HG03066 (cell line): ENCODE measurements around the gene ADAP1.

Experiments
- ATAC-seq: cut with Tn5 transposase; IDR thresholded peaks from one replicate; pipeline ENCODE4 v1.9.1; 2021; ENCODE audit warnings: low read depth; ENCODE audit not compliant: unreplicated experiment

ADAP1 gene

GRCh38 chr7:988963-989529, 34.6 kb upstream of the ADAP1 start:
- ATAC-seq = no peak

- ATAC-seq = no peak
These were observed 34.0 kb upstream of the ADAP1 start for GRCh38 chr7:988426-988911.

GRCh38 chr7:987909-988308, 33.4 kb upstream of the ADAP1 start:
- no peak for ATAC-seq

- ATAC-seq = no peak
These were observed 32.6 kb upstream of the ADAP1 start for GRCh38 chr7:986766-987751.

GRCh38 chr7:985915-986741, 31.6 kb upstream of the ADAP1 start:
- ATAC-seq = no peak

GRCh38 chr7:985127-985416, 30.6 kb upstream of the ADAP1 start:
- no peak for ATAC-seq

GRCh38 chr7:984361-985126, 30.1 kb upstream of the ADAP1 start:
- no peak for ATAC-seq

GRCh38 chr7:983616-984071, 29.2 kb upstream of the ADAP1 start:
- ATAC-seq = no peak

GRCh38 chr7:983004-983615, 28.6 kb upstream of the ADAP1 start, which contains the start of gene CYP2W1:
Gene CYP2W1 (plus strand): TSS chr7:983181. CDS start chr7:983212, 31 bp downstream.
- no peak for ATAC-seq

- ATAC-seq = no peak
These were observed 28.1 kb upstream of the ADAP1 start for GRCh38 chr7:982511-983003.

- ATAC-seq = no peak
These were observed 27.5 kb upstream of the ADAP1 start for GRCh38 chr7:981793-982510.

GRCh38 chr7:979886-980571, 25.5 kb upstream of the ADAP1 start:
- no peak for ATAC-seq

GRCh38 chr7:979151-979550, 24.7 kb upstream of the ADAP1 start:
- ATAC-seq = no peak

- no peak for ATAC-seq
These were observed 24.1 kb upstream of the ADAP1 start for GRCh38 chr7:978416-979091.

GRCh38 chr7:978049-978346, 23.5 kb upstream of the ADAP1 start:
- ATAC-seq = no peak

GRCh38 chr7:977326-978048, 23.0 kb upstream of the ADAP1 start:
- ATAC-seq = no peak

- no peak for ATAC-seq
These were observed 22.4 kb upstream of the ADAP1 start for GRCh38 chr7:976901-977325.
